Hippocampal formation (tissue), 2 donors: Measurements from ENCODE around the gene NFATC1.

Source experiments
- DNase-seq, 2 donors: peaks; one replicate each; lab custom pipeline; 2025; lab: John Stamatoyannopoulos, UW

Gene NFATC1

DNA sequence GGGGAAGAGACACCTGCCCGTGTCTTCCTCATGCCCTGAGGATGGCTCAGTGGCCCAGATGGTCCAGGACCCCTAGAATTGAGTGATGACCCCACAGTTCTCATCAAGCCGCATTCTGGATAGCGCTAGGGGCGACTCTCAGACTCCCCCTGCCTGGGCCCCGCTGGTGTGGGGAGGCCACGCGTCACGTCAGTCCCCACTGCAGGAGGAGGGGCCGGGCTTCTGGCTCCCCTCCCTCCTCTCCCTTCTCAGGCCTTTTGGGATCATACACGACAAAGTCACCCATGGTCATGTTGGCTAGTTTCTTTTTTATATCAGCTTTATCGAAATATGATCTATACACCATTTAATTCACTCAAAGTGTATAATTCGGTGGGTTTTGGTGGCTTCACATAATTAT, 61.5 kb downstream of the NFATC1 start:
- no peak for DNase-seq

DNA sequence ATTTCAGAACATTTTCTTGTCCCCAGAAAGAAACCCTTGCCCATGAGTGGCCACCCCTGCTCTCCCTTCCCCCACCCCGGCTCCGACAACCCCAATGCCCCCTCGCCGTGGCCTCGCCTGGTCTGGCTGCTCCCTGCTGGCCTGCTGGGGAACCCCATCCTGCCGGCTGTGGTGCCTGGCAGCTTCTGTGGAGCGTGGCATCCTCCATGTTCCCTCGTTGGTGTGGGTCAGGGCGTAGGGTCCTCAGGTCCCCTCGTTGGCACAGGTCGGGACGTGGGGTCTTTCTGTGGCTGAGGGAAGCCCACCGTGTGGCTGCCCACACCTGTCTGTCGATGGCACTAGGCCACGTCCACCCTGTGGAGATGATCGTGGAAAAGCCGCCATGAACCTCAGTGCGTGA, 61.9 kb downstream of the NFATC1 start:
- no peak for DNase-seq

DNA sequence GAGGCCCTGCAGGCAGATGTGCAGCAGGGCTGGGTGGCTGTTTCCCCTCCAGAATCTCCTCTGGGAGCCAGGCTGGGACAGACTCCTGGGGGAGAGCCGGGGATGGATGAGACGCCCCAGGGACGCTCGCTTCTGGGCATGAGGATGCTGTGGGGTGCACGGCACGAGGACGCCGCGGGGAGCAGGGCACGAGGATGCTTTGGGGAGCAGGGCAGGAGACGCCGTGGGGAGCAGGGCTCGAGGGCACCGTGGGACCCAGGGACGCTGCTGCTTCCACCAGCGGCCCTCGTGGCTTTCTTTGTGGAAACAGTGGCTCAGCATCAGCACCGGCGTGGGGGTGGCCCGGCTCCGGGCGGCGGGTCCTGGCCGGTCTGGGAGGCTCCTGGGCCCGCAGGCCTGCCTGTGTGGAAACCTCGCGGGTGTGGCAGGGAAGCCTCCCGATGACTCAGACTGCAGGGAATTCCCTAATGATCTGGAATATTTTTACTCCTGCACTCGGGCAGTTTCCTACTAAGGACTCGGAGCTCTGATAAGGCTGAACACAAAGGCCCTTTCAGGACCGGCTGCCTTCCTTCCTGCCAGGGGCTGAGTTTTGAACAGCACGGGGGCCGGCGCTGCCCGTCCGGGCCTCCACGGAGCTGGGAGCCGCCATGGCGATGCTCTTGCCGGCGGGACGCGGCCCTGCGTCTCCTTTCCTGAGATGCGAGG, 62.6 kb downstream of the NFATC1 start:
- no peak for DNase-seq

DNA sequence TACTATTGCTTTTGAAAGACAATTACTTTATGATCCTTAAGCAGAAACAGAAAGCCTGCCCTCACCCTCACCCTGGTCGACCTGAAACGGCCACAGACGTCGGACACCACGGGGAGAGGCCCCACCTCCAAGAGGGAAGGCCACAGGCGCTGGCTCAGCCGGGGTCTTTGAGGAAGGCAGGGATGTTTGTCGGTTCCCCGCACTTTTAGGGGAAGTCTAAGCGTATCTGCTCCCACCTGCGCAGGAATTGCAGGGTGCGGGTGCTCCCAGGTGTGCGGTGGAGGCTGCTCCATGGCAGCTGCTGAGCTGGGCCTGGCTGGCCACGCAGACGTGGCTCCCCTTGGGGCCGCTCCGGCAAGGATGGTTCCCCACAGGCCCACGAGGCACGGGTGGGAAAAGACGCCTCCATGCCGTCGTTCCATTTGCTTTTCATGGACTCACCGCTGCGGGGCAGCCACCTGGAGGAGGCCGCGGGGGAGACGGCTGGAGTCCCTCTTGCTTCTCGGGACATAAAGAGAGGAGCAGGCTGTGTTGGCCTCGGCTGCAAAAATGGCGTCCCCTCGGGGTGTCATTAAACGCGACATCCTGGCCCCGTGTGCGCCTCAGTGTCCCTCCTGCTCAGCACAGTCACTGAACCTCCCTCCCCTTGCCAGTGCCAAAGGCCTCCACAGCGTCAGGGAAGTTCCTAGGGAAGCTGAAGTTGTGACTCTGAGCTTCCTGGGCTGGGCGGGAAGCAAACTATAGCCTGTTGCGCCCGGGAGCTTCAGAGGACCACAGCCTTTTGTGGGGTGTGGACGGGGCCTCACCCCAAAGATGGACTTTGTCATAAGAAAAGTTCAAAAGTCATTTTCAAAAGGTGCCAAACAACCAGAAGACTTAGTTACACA, 63.4 kb downstream of the NFATC1 start:
- DNase-seq, result no peak

DNA sequence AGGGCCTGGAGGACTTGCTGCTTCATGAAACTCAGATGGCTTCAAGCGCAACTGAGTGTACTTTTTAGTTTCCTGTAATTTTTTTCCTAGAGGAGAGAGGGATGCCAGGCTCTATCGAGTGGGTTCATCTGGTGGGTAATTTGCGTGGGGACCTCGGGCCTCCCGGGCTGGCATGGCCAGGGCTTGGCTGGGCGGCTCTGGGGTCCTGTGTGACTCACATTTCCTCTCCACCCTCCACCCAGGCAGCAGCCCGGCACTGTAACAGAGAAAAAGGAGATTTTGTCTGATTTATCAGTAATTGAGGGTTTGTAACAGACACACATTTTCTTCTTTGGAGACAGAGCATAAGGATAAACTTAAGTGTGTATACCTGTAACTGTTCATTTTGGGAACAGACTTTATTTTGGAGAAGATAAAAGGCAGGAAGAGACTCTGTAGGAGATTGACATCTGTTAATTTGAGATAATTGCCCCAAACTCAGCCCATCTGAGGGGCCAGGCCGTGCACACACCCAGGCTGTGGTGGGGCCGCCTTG, 64.3 kb downstream of the NFATC1 start:
- no peak for DNase-seq

DNA sequence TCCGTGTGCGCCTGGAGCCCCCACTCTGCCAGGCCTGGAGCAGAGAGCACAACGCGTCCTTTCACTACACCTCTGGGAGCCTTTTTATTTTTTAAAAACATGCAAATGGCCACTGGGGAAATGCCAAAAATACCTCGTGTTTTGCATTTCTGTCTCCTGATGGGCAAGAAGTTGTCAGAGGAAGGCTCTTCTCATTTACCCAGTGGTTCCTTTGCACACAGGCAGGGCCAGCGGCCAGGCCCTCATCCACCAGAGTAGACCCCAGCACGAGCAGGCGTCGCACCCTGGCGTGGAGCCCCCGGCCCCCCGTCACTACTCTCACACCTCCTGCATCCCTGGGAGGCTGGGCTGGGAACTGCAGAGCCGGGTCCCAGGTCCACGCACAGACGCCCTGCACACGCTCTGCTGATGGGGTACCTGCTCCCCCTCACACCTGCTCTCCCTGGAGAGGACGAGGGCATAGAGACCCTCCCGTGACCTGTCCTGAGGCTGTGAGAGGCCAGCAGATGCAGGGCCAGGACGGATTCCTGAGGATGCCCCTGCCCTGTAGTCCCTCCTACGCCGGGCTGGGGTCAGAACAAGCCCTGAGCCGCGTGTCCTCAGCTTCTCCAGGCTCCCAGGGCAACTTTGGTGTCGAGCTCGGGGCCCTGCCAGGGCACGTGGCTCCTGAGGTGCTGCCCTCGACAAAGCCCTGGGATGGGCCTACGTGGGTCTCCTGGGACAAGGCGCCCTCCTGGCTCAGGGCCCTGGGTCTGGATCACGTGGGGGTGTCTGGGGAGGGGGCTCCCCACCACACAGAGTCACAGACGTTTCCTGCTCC, 65.0 kb downstream of the NFATC1 start:
- no peak for DNase-seq

DNA sequence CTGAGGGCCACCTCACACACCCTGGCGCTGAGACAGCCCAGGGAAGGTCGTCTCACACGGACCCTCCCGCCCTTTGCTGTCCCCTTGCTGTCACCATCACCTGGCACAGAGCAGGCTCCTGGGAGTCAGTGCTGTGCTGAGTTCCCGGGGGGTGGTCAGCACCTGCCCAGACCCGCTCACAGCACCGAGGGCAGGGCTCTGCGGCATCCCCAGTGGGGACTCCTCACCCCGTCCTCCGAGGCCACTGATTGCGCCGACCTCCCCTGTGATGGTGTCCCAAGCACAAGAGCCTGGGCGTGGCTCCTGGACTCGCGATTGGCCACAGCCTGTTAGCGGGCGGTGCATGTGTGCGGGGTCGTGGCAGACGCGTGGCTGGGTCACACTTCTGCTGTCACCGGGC, 65.9 kb downstream of the NFATC1 start:
- DNase-seq, result no peak

DNA sequence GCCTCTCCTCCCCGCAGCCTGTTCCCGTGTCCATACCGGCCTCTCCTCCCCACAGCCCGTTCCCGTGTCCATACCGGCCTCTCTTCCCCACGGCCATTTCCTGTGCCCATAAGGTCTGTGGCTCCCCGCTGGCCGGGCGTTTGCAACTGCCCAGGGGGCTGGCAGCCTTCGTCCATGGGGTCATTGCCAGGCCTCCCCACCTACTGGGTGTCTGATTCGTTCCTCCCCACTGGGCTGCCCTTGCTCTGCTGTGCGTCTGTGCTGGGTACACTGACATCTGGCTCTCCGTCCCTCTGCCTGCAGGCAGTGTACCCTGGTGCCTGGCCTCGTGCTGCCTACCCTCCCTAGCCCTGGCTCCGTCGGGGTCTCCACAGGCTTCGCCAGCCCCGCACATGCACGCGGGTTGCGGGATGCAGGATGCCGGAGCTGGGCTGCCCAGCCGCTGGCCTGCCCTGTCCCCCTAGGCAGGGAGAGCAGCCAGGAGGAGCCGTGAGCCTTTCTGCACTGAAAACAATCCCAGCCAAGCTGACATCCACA, 67.8 kb downstream of the NFATC1 start:
- no peak for DNase-seq

DNA sequence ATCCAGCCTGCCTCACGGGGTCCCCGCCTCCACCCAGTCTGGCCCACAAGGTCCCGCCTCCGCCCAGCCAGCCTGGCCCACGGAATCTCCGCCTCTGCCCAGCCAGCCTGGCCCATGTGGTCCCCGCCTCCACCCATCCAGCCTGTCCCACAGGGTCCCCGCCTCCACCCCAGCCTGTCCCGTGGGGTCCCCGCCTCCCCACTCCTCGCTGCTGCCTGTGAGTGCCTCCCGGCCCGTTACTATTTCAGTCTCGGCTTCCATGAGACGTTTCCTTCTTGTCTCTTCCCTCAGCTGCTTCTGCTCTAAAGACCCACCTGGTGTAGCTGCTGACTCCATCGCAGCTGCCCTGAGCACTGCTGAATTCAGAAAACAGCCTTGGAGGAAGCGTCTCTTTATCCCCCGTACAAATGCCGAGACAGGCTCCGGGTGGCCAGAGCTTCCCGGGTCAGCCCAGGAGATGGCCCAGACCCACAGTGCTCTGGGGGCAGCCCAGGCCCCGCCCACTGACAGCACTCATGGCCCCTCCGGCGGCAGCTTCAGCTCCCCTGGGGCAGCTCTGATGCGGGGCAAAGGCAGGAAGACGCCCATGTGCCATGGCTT, 69.8 kb downstream of the NFATC1 start:
- no peak for DNase-seq

DNA sequence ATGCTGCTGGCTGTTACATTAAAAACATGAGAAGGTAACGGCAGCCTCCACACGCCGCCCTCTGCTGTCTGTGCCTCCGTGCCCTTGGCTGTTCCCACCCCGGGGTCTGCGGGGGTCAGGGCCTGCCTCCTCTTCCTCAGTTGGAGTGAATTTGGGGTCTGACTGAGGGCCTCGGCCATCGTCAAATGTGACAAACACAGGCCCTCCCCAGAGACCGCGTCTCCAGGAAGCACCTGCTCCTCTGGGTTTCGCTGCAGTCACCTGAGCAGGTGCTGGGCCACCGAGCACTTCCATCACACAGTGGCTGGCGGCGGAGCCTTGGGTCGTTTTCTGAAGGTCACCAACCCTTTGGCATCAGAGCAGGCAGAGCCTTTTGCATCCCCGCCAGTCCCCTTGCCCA, 70.9 kb downstream of the NFATC1 start:
- no peak for DNase-seq

DNA sequence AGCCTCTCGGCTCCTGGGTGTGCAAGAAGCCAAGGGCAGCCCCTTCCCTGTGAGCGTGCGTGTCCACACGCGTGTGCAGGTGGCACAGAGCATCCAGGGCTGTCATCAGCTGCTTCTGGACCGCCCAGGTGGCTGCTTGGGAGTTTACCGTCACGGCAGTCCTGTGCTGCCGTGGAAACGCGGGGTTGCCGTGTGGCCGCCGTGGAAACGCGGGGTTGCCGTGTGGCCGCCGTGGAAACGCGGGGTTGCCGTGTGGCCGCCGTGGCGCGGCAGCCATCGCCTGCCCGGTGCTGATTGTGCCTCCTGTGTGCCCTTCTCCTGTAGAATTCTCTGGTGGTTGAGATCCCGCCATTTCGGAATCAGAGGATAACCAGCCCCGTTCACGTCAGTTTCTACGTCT, 71.4 kb downstream of the NFATC1 start:
- DNase-seq, result no peak

DNA sequence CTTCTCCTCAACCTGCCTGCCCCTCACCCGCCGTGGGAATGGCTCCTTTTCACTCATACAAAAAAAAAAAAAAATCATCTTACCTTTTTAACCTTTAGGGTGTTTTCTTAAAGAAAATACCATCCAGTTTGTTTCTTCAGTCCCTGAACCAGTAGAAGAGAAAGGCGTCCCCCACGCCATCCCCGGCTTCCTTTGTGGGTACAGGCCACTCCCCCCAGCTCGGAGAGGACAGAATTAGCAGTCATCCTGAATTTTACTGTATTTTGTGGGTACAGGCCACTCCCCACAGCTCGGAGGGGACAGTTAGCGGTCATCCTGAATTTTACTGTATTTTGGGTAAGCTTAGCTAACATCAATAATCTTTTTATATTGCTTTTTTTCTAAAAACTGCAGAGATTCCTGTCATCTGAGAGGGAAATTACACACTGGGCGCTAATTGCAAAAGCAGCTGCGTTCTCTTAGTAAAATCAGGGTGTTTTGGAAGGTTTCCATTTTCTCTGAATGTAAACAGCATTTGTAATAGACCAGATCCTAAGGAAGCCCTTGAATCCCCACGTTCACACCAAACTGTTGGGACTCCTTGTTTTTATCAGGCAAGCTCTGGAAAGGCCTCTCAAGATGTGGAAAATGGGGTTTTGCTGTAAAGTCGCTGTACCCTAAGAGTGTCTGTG, 72.5 kb downstream of the NFATC1 start:
- DNase-seq, result no peak

DNA sequence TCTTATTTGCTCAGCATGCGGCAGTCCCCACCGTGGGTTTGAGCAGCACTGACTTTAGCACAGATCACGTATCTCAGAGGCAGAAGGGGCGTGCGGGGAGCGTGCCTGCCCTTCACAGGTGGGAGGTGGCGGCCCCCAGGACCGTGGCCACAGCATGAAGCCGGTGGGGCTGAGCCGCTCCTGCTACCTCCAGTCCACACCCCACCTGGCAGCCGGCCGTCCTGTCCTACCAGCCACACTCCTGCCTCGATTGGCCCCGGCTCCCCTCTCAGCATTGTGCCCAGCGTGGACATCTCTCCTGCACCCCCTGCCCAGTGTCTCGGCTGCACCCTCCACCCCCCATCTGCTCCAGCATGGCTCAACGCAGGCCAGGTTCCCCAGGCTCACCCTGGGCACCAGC, 73.6 kb downstream of the NFATC1 start:
- DNase-seq, result no peak

DNA sequence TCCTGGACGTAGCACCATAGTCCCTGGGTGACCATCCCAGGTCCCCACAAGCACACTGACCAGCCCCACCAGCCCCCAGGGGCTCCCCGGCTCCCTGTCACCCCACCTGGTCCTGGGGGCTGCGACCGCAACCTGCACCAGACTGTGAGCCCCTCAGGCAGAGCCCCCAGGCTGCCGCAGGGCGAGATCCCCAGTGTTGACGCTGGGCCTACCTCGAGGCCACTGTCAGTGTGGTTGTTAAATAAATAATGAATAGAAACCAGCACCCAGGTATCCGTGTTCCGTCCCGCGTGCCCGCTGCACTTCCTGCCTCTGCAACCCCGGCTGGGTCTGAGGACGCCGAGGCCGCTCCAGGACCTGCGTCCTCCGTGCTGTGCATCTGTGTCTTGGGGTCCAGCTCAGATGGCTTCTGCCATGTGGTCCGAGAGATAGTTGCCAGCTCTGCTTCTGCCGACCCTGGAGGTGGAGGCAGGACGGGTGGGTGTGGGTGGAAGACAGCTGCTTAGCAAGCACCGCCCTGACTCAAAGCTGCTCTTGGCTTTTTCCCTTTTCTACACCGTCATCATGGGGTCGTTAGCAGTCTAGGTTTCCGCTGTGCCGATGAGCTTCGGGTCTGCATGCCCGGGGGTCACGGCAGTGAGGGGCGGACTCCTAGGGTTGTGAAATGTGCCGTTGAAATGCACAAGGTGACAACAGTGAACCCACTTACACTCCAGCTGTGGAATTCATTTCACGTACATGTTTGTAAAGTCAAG, 74.2 kb downstream of the NFATC1 start:
- no peak for DNase-seq

DNA sequence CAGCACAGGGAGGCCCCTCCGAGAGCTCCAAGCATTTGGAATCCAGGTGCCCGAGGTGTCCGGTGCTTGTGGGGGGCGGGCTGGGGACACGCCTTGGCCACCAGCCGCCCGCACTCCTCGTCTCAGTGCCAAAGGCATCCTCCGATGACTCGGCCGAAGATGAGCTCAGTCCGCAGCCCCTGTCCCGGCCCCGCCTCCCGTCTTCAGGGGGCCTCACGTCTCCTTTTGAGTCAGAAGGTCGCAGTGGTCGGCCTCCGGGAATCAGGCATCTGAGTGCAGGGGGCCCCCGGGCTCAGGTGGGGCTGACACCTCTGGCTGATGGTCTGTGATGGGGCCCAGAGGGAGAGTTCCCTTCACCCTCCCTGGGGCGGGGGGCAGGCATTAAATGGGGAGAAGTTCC, 74.8 kb downstream of the NFATC1 start:
- no peak for DNase-seq

DNA sequence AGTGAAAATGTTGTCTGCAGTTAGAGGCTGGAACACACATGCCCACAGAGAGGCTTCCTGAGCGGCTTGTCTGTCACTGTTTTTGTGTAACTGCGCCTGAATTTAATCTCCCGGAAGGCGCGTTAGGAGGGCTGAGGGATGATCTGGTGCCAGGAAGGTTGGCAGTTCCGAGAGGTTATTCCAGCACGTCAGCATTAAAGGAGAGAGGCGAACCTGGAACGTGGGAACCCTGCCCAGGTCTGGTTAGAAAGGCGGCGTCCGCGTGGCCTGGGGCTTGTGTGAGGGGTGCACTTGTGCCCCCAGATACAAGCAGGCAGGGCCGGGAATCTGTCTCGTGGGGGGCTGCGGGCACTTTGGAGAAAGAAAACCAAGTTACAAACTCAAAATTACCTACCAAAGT, 75.3 kb downstream of the NFATC1 start:
- DNase-seq, result no peak

DNA sequence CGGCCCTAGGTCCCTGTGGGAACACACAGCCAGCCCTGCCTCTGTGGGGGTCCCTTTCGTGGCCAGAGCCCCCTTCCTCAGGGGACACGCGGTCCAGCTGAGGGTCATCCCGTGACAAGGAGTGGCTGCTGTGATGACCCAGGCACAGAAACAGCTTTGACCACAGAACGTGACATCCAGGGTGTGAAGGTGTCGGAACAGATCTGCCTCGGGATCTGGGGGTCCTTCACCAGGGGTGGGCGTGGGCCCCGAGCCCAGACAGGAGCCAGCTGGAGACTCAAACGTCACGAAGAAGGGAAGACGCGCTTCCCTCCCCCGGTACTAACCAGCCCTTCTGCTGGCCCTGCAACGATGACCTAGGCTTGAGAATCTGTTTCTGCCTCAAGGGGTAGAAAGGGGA, 75.9 kb downstream of the NFATC1 start:
- DNase-seq, result no peak

DNA sequence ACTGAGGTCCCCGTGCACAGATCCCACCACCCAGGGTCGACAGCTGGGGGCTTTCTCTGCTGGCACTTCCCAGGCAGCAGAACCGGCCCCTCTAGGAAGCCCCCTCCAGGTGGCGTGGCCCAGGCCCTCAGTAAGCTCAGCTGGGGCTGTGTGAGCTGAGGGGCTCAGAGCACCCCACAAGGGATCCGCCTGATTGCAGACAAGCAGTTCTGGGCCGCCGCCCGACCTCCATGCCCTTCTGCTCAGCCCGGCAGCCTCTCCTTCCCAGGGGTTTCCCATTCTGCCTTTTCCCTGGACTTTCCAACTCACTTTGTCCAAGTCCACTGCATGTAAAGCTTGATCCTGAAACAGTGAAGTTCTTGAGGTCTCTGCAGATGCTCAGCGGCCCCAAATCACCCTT, 76.4 kb downstream of the NFATC1 start:
- DNase-seq, result no peak

DNA sequence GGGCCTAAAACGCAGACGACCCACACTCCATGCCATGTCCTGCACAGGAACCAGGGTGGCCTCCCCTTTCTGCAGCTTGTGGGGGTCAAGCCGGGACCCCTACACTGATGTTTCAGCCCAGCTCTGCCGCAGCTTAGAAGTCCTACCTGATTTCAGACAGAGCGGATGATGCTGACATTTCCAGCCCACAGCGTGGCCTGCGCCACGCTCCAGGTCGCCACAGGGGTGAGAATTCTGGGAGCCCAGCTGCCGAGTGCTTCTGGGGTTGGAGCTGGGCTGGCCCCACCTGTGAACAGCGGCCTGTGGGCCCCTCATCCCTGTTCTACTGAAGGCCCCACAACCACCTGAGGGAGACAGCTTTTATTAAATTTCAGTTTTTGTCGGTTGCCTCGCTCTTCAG, 77.2 kb downstream of the NFATC1 start:
- DNase-seq, result no peak
